ENCODE measurements around the gene SLC25A12.
"Not testable (repeated sequence)": the region's sequence is repeated elsewhere in the genome, so short reads cannot be mapped to it uniquely, and the experiment has no call there.

Gene SLC25A12, protein sequence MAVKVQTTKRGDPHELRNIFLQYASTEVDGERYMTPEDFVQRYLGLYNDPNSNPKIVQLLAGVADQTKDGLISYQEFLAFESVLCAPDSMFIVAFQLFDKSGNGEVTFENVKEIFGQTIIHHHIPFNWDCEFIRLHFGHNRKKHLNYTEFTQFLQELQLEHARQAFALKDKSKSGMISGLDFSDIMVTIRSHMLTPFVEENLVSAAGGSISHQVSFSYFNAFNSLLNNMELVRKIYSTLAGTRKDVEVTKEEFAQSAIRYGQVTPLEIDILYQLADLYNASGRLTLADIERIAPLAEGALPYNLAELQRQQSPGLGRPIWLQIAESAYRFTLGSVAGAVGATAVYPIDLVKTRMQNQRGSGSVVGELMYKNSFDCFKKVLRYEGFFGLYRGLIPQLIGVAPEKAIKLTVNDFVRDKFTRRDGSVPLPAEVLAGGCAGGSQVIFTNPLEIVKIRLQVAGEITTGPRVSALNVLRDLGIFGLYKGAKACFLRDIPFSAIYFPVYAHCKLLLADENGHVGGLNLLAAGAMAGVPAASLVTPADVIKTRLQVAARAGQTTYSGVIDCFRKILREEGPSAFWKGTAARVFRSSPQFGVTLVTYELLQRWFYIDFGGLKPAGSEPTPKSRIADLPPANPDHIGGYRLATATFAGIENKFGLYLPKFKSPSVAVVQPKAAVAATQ

GRCh38 chr2:171893824-171894611, at the start of gene SLC25A12:
SLC25A12 (minus strand) TSS chr2:171894244; CDS start chr2:171894214, 30 bp downstream.
- DNase-seq (ENCODE audit: low spot score), result peak; percentile 90

DNA sequence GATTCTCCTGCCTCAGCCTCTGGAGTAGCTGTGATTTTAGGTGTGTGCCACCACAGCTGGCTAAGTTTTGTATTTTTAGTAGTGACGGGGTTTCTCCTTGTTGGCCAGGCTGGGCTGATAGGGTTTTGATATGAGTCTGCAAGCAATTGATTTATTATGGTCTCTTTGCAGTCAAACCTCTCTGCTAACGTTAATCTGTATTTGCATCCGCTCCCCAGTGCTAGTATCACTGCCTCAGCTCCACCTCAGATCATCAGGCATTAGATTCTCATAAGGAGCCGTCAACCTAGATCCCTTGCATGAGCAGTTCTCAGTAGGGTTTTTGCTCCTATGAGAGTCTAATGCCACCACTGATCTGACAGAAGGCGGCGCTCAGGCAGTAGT, 47.3 kb upstream of the SLC25A12 start:
- DNase-seq (ENCODE audit: low spot score), result no peak

- no peak for DNase-seq (ENCODE audit: low spot score)
These were observed 45.7 kb upstream of the SLC25A12 start for GRCh38 chr2:171939743-171940071.

GRCh38 chr2:171939058-171939742, 45.2 kb upstream of the SLC25A12 start:
- no peak for DNase-seq (ENCODE audit: low spot score)

DNA sequence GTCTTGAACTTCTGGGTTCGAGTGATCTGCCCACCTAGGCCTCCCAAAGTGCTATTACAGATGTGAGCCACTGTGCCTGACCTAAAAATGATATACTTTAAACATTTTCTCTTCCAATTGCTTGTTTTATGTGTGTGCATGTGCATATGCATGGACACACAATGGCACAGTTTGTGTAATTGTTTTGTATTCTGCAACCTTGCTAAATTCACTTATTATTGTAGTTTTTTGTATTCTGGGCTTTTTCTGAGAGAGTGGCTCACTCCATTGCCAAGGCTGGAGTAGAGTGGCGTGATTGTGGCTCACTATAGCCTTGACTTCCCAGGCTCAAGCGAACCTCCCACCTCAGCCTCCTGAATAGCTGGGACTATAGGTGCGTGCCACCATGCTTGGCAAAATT, 36.3 kb upstream of the SLC25A12 start:
- no peak for DNase-seq (ENCODE audit: low spot score)

GRCh38 chr2:171924170-171924942, 30.3 kb upstream of the SLC25A12 start:
- no peak for DNase-seq (ENCODE audit: low spot score)

DNA sequence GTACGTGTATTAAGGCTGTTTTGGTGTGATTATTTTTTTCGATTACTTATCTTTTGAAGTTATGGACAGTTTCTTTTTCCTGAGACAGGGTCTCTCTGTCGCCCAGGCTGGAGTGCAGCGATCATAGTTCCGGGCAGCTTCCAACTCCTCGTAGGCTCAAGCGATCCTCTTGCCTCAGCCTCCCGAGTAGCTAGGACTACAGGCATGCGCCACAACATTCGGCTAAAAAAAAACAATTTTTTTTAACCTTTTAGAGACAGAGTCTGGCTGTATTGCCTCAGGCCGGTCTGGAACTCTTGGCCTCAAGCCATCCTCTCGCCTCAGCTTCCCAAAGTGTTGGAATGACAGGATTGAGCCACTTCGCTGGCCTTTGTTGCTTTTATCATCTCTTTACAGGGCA, 29.2 kb upstream of the SLC25A12 start:
- DNase-seq (ENCODE audit: low spot score), result no peak

GRCh38 chr2:171922230-171923022, 28.4 kb upstream of the SLC25A12 start, which contains the start of gene HAT1:
HAT1 (plus strand) TSS chr2:171922461; CDS start chr2:171922501, 40 bp downstream.
- peak; percentile 98 for DNase-seq (ENCODE audit: low spot score)

- DNase-seq (ENCODE audit: low spot score), result no peak
These were observed 27.9 kb upstream of the SLC25A12 start for GRCh38 chr2:171921970-171922229.

GRCh38 chr2:171919453-171919852, 25.4 kb upstream of the SLC25A12 start:
- no peak for DNase-seq (ENCODE audit: low spot score)

DNA sequence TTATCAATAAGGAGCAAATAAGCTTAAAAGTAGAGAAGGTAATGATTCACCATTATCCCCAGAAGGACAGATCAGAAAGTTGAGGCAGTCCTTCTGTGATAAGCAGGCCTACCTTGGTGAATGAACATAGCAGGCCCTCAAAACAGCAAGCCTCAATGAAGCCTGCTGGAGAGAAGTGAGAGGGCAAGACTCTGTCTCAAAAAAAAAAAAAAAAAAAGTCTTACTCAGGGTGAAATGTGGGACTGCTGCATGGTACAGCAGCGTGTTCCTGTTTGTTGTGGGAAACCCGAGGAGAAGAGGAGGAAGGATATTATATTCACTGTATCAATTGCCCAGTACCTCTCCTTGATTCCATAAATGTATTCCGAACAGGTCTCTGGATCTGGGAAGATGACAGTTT, 19.5 kb upstream of the SLC25A12 start:
- no peak for DNase-seq (ENCODE audit: low spot score)

DNA sequence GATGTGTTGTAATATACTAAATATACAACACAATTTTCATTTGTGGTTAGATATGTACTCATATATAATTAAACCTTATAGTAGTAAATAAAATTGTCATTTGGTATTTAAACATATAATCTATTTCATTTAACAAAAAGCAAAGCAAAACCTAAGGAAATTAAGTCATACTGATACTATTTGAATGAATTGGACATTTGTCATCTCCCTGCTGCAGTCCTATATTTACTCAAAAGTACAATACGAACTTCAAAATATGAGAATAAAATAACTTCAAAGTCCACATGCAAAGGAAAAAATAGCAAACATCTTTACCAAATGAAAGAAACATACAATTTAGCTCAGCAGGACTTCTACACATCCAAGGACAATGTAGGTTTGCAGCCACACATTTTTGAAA, 16.4 kb upstream of the SLC25A12 start:
- DNase-seq (ENCODE audit: low spot score), result no peak

- no peak for DNase-seq (ENCODE audit: low spot score)
These were observed 15.2 kb upstream of the SLC25A12 start for GRCh38 chr2:171909266-171909665.

DNA sequence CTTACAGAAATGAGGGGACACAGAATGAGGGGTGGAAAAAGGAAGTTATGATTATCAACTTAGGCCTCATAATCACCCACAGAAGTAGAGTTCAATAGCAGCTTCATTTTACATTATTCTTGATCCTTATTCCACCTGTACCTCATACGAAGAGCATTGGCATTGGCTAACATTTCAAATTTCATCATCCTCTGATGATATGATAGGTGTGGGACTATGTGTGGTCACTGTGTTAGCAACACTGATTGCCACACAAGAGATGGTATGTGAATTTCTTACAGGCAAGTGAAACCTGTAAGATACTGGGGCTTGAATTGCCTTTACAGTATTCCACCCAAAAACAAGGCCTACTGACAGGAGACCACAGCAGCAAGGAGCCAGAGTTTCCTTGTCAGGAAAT, 14.2 kb upstream of the SLC25A12 start:
- DNase-seq (ENCODE audit: low spot score), result no peak

GRCh38 chr2:171902840-171903420, 8.9 kb upstream of the SLC25A12 start:
- DNase-seq (ENCODE audit: low spot score), result no peak

GRCh38 chr2:171899623-171900282, 5.7 kb upstream of the SLC25A12 start:
- not testable (repeated sequence) for DNase-seq (ENCODE audit: low spot score)

GRCh38 chr2:171895786-171896185, 1.7 kb upstream of the SLC25A12 start:
- no peak for DNase-seq (ENCODE audit: low spot score)

DNA sequence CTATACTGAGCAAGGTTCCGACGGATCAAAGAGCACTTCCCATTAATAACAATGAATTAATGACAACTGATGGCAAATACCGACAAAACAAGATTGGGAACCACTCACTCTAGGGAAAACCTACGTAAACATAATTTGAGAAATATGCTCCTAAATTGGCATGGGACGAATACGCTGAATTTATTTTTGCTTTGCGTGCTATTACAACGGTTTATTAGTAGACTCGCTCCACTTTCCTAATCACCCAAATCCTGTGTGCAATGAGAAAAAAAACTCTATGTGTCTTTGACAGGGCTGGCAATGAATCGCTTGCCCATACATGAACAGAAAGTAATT, 536 bp upstream of the SLC25A12 start:
- no peak for DNase-seq (ENCODE audit: low spot score)

- peak; percentile 8 for DNase-seq (ENCODE audit: low spot score)
These were observed 734 bp downstream of the SLC25A12 start for GRCh38 chr2:171893196-171893823.

DNA sequence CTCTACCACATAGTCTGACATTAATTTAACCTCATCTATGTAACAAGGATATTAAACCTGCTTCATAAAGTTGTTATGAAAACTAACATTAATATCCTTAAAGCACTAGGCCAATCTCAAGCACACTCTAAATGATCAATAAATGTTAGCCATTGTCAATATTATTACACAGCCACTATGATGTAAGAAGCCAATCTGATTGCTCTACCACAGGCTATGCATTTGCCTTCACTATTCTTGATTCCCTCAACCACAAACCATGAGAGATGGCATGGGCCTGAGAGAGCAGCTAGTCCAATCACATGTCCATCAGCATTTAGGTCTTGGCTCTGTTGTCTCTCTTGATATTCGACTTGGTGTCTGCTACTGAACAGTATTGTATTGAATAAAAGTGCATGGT, 4.2 kb downstream of the SLC25A12 start:
- no peak for DNase-seq (ENCODE audit: low spot score)

All from Ammon's horn (tissue), 1 donor.